ENCODE data around the gene TSPOAP1. TPM values are rescaled to one million over a fixed set of nuclear protein-coding genes. Genes with fewer than 3 reads are reported as not detected.

TSPOAP1 gene
- total and polyA plus RNA-seq, 10 of the 15 experiments (the other 5 are each of a cell fraction or from before 2014, with no cell fraction given) = 0.58 to 16.4 (median 4.2) TPM; not detected in 1

DNA sequence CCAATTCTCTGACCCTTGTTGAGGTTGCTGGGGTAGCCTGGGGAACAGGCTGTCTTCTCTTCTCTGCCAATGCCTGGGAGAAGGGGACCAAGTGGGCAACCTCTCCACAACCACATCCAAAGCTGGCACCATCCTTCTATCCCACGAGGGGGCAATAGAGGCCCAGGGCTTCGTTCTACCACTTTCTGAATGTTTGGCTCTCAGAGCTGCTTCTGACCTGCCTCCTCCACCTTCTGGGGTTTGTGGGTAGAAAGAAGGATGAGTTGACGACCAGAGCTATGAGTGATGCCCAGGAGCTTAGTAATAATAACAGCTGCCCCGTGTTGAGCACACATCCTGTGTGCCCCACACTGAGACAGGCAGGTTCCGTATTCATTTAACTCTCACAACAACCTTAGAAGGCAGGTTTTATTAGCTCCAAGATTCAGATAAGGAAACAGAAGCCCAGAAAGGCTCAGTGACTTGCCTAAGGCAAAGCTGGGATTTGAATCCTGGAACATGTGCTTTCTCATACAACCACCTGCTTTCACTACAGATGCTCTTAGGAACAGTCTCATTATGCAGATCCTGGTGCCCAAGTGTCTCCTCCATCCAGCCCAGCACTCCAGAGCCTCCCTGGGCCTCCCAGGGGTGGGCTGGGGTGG lies 11.1 kb downstream of the TSPOAP1 start:
- Histone ChIP-seq H3K9ac (ENCODE audit: control insufficient read depth, insufficient read depth, low read length) (peak overlapping the region; percentile 43; the same call in 1 of the 2 replicates), H4K20me1 (ENCODE audit: control insufficient read depth, insufficient read depth) (no peaks in the 10 kb centered on the region), H3K79me2 (ENCODE audit: control insufficient read depth, insufficient read depth, low read length) (no peaks in the 10 kb centered on the region), H3K27me3 (replicated peaks in 1 of 2; ENCODE audit: control insufficient read depth in 2 of 2, insufficient read depth in 2 of 2, low read length in 1 of 2) (no peaks in the 10 kb centered on the region), H2AFZ (ENCODE audit: control insufficient read depth, low read depth, low read length) (no peak overlapping the region), H3K4me2 (ENCODE audit: control insufficient read depth, insufficient read depth) (peak overlapping the region; percentile 31; the same call in 1 of the 2 replicates), H3K4me1 (ENCODE audit: control insufficient read depth, insufficient read depth, low read length) (peaks cover 7% of the 10 kb centered on the region), H3K9me3 (replicated peaks; ENCODE audit: control insufficient read depth, insufficient read depth, low read length) (no peaks in the 10 kb centered on the region), H3K36me3 (ENCODE audit: control insufficient read depth in 2 of 2, insufficient read depth in 2 of 2, low read length in 1 of 2) (peaks cover 0 to 2% of the 10 kb centered on the region in 2 experiments; a peak in 1 of 4 replicates), H3K27ac (ENCODE audit: control insufficient read depth, insufficient read depth) (peak overlapping the region; percentile 50), H3K4me3 (no peak overlapping the region)
- ChIA-PET CTCF (interaction anchor here (0.5 to 6.5 kb wide), 51 partner anchors 9 to 696 kb away, joined by 3 to 163 read pairs (median 6); partner anchors contain the start of genes MTMR4, RNF43, SUPT4H1 and TSPOAP1), SMC1A (ENCODE audit: uncharacterized antibody, unreplicated experiment) (interaction anchor here (0.6 to 12.9 kb wide), 41 partner anchors 8 to 198 kb away, joined by 3 to 249 read pairs (median 6); partner anchors contain the start of genes RNF43, SUPT4H1 and TSPOAP1), RAD21 (ENCODE audit: unreplicated experiment) (interaction anchor here (0.7 to 10.9 kb wide), 41 partner anchors 8 to 687 kb away, joined by 3 to 227 read pairs (median 4); partner anchors contain the start of genes MTMR4, RNF43, SUPT4H1 and TSPOAP1), POLR2A (interaction anchor here (0.7 to 1.6 kb wide), 16 partner anchors 8 to 197 kb away, joined by 3 to 17 read pairs (median 4); partner anchors contain the start of genes MTMR4, RNF43 and TSPOAP1)
- in situ Hi-C loops (cut with MboI) = loop anchor here (5.0 kb wide), 1 partner anchor 130 kb away; no protein-coding TSS in a partner anchor
- FAIRE-seq (peak; percentile 87), ATAC-seq (peak; percentile 95), DNase-seq (ENCODE audit: low read depth, low spot score) (peak; percentile 66)
- WGBS (ENCODE audit: insufficient coverage, insufficient replicate concordance, low lambda C conversion rate, missing lambda C conversion rate) = 0% methylated on average over 5 of the region's 5 CpGs
- no TSS peak for BruUV-seq (replicated peaks)
- intact Hi-C loops (cut with micrococcal nuclease; ENCODE audit: unreplicated experiment) = loop anchor here (1.0 kb wide), 3 partner anchors 27 to 130 kb away; partner anchors contain the start of gene RNF43
- TF ChIP-seq EZH2 (IDR thresholded peaks at IDR 0.05; ENCODE audit: borderline replicate concordance, control insufficient read depth, low read depth, low read length) (no peak), ZSCAN29 (IDR thresholded peaks at IDR 0.05) (no peak), EP300 (IDR thresholded peaks at IDR 0.05; ENCODE audit: borderline replicate concordance in 1 of 2, control insufficient read depth in 1 of 2, low read depth in 2 of 2, low read length in 2 of 2) (no peak), MYC (IDR thresholded peaks at IDR 0.05; ENCODE audit: insufficient read depth, insufficient read length, insufficient replicate concordance, low read length, severe bottlenecking) (no peak), ASH2L (IDR thresholded peaks at IDR 0.05; ENCODE audit: borderline replicate concordance, low read depth) (no peak), CHD2 (IDR thresholded peaks at IDR 0.05; ENCODE audit: borderline replicate concordance, low read depth, low read length) (no peak), ZNF622 (IDR thresholded peaks at IDR 0.05) (no peak), HCFC1 (IDR thresholded peaks at IDR 0.05; ENCODE audit: low read length) (no peak)
- TF ChIP-seq, protein P1, sequence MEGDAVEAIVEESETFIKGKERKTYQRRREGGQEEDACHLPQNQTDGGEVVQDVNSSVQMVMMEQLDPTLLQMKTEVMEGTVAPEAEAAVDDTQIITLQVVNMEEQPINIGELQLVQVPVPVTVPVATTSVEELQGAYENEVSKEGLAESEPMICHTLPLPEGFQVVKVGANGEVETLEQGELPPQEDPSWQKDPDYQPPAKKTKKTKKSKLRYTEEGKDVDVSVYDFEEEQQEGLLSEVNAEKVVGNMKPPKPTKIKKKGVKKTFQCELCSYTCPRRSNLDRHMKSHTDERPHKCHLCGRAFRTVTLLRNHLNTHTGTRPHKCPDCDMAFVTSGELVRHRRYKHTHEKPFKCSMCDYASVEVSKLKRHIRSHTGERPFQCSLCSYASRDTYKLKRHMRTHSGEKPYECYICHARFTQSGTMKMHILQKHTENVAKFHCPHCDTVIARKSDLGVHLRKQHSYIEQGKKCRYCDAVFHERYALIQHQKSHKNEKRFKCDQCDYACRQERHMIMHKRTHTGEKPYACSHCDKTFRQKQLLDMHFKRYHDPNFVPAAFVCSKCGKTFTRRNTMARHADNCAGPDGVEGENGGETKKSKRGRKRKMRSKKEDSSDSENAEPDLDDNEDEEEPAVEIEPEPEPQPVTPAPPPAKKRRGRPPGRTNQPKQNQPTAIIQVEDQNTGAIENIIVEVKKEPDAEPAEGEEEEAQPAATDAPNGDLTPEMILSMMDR (IDR thresholded peaks at IDR 0.05 in 2 of 3, conservative IDR thresholded peaks at IDR 0.05 in 1 of 3; ENCODE audit: control insufficient read depth in 2 of 3, extremely low read depth in 1 of 3, insufficient read depth in 1 of 3, low read depth in 3 of 3, low read length in 3 of 3) = peak; percentile 78 to 91 (median 87)
- TF ChIP-seq, protein P2, sequence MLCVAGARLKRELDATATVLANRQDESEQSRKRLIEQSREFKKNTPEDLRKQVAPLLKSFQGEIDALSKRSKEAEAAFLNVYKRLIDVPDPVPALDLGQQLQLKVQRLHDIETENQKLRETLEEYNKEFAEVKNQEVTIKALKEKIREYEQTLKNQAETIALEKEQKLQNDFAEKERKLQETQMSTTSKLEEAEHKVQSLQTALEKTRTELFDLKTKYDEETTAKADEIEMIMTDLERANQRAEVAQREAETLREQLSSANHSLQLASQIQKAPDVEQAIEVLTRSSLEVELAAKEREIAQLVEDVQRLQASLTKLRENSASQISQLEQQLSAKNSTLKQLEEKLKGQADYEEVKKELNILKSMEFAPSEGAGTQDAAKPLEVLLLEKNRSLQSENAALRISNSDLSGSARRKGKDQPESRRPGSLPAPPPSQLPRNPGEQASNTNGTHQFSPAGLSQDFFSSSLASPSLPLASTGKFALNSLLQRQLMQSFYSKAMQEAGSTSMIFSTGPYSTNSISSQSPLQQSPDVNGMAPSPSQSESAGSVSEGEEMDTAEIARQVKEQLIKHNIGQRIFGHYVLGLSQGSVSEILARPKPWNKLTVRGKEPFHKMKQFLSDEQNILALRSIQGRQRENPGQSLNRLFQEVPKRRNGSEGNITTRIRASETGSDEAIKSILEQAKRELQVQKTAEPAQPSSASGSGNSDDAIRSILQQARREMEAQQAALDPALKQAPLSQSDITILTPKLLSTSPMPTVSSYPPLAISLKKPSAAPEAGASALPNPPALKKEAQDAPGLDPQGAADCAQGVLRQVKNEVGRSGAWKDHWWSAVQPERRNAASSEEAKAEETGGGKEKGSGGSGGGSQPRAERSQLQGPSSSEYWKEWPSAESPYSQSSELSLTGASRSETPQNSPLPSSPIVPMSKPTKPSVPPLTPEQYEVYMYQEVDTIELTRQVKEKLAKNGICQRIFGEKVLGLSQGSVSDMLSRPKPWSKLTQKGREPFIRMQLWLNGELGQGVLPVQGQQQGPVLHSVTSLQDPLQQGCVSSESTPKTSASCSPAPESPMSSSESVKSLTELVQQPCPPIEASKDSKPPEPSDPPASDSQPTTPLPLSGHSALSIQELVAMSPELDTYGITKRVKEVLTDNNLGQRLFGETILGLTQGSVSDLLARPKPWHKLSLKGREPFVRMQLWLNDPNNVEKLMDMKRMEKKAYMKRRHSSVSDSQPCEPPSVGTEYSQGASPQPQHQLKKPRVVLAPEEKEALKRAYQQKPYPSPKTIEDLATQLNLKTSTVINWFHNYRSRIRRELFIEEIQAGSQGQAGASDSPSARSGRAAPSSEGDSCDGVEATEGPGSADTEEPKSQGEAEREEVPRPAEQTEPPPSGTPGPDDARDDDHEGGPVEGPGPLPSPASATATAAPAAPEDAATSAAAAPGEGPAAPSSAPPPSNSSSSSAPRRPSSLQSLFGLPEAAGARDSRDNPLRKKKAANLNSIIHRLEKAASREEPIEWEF (IDR thresholded peaks at IDR 0.05; ENCODE audit: insufficient replicate concordance, low read depth, low read length) = no peak
- TF ChIP-seq, protein P3, sequence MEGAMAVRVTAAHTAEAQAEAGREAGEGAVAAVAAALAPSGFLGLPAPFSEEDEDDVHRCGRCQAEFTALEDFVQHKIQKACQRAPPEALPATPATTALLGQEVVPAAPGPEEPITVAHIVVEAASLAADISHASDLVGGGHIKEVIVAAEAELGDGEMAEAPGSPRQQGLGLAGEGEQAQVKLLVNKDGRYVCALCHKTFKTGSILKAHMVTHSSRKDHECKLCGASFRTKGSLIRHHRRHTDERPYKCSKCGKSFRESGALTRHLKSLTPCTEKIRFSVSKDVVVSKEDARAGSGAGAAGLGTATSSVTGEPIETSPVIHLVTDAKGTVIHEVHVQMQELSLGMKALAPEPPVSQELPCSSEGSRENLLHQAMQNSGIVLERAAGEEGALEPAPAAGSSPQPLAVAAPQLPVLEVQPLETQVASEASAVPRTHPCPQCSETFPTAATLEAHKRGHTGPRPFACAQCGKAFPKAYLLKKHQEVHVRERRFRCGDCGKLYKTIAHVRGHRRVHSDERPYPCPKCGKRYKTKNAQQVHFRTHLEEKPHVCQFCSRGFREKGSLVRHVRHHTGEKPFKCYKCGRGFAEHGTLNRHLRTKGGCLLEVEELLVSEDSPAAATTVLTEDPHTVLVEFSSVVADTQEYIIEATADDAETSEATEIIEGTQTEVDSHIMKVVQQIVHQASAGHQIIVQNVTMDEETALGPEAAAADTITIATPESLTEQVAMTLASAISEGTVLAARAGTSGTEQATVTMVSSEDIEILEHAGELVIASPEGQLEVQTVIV (IDR thresholded peaks at IDR 0.05; ENCODE audit: borderline replicate concordance, partially characterized antibody) = no peak

All from GM12878 (cell line).